Forelimb muscle (tissue), 1 donor: ENCODE results near the gene TBX4. TPM values are rescaled to one million over a fixed set of nuclear protein-coding genes. Genes with fewer than 3 reads are reported as not detected.
"Not testable (repeated sequence)": the region's sequence is repeated elsewhere in the genome, so short reads cannot be mapped to it uniquely, and the experiment has no call there.

ENCODE experiments used
- DNase-seq: peaks from one replicate; pipeline ENCODE4 v3.0.0-alpha.2; 2013; ENCODE audit warnings: low read depth
- polyA plus RNA-seq: library from polyadenylated mRNA; unstranded; fragments of 120-200 nt; gene quantifications from one replicate; pipeline ENCODE4 v1.2.1, GENCODE V29; 2013; ENCODE audit not compliant: insufficient read length

The TBX4 gene
- polyA plus RNA-seq, 1 donor, result 7.7 TPM

- no peak for DNase-seq
Measured at GRCh38 chr17:61429274-61429673, 22.9 kb upstream of the TBX4 start.

GRCh38 chr17:61429831-61430230 is 22.4 kb upstream of the TBX4 start:
- DNase-seq, result not testable (repeated sequence)

GRCh38 chr17:61431594-61432311 is 20.5 kb upstream of the TBX4 start:
- no peak for DNase-seq

GRCh38 chr17:61436273-61436672 is 15.9 kb upstream of the TBX4 start:
- no peak for DNase-seq

GRCh38 chr17:61436995-61437704 is 15.1 kb upstream of the TBX4 start:
- no peak for DNase-seq

GRCh38 chr17:61440697-61441096 is 11.5 kb upstream of the TBX4 start:
- DNase-seq, result no peak

- DNase-seq, result not testable (repeated sequence)
Measured at GRCh38 chr17:61441507-61441906, 10.7 kb upstream of the TBX4 start.

- DNase-seq, result no peak
Measured at GRCh38 chr17:61442136-61442775, 10.0 kb upstream of the TBX4 start.

GRCh38 chr17:61442878-61443474 is 9.2 kb upstream of the TBX4 start:
- DNase-seq, result no peak

- no peak for DNase-seq
Measured at GRCh38 chr17:61443475-61443882, 8.7 kb upstream of the TBX4 start.

GRCh38 chr17:61444075-61444474 is 8.1 kb upstream of the TBX4 start:
- no peak for DNase-seq

- no peak for DNase-seq
Measured at GRCh38 chr17:61444831-61445230, 7.4 kb upstream of the TBX4 start.

- no peak for DNase-seq
Measured at GRCh38 chr17:61447358-61447757, 4.9 kb upstream of the TBX4 start.

- DNase-seq, result no peak
Measured at GRCh38 chr17:61448042-61448441, 4.2 kb upstream of the TBX4 start.

GRCh38 chr17:61449140-61449539 is 3.1 kb upstream of the TBX4 start:
- not testable (repeated sequence) for DNase-seq

- no peak for DNase-seq
Measured at GRCh38 chr17:61449707-61450640, 2.2 kb upstream of the TBX4 start.

- no peak for DNase-seq
Measured at GRCh38 chr17:61450641-61451537, 1.3 kb upstream of the TBX4 start.

- no peak for DNase-seq
Measured at GRCh38 chr17:61451538-61452300, 503 bp upstream of the TBX4 start.

GRCh38 chr17:61453566-61454380 is 1.6 kb downstream of the TBX4 start:
- no peak for DNase-seq
